ENCODE results near the gene STAG2. TPM values are rescaled to one million over a fixed set of nuclear protein-coding genes. Genes with fewer than 3 reads are reported as not detected.

Gene STAG2
- total RNA-seq, 1 experiment from 2014 or later: 45.5 TPM

GRCh38 chrX:123965712-123966111 lies 4.2 kb downstream of the STAG2 start:
- H3K36me3 ChIP-seq: no peaks in the 10 kb centered on the region; the same call in 1 of the 2 replicates
- no peak for DNase-seq
- no peaks in the 10 kb centered on the region for H3K9me3 ChIP-seq
- no peak overlapping the region for H3K4me3 ChIP-seq
- H3K27me3 ChIP-seq: no peaks in the 10 kb centered on the region

GRCh38 chrX:123967497-123967896 lies 6.0 kb downstream of the STAG2 start:
- no peak for DNase-seq
- H3K27me3 ChIP-seq: no peaks in the 10 kb centered on the region
- H3K4me3 ChIP-seq: no peak overlapping the region
- no peaks in the 10 kb centered on the region for H3K9me3 ChIP-seq
- no peaks in the 10 kb centered on the region; the same call in 1 of the 2 replicates for H3K36me3 ChIP-seq

- no peaks in the 10 kb centered on the region; the same call in 1 of the 2 replicates for H3K36me3 ChIP-seq
- no peak overlapping the region for H3K4me3 ChIP-seq
- no peaks in the 10 kb centered on the region for H3K9me3 ChIP-seq
- H3K27me3 ChIP-seq: no peaks in the 10 kb centered on the region
- DNase-seq: no peak
Measured at GRCh38 chrX:123968383-123969050, 7.0 kb downstream of the STAG2 start.

- no peak for DNase-seq
- Histone ChIP-seq H3K9me3 (no peaks in the 10 kb centered on the region), H3K27me3 (no peaks in the 10 kb centered on the region), H3K36me3 (no peaks in the 10 kb centered on the region), H3K4me3 (no peak overlapping the region)
Measured at GRCh38 chrX:123971982-123972381, 10.5 kb downstream of the STAG2 start.

GRCh38 chrX:123973921-123974320 lies 12.4 kb downstream of the STAG2 start:
- Histone ChIP-seq H3K9me3 (no peaks in the 10 kb centered on the region), H3K27me3 (no peaks in the 10 kb centered on the region), H3K36me3 (no peaks in the 10 kb centered on the region), H3K4me3 (no peak overlapping the region)
- no peak for DNase-seq

GRCh38 chrX:123975180-123975579 lies 13.7 kb downstream of the STAG2 start:
- H3K9me3 ChIP-seq: no peaks in the 10 kb centered on the region
- H3K36me3 ChIP-seq: no peaks in the 10 kb centered on the region
- no peak overlapping the region; the same call in 1 of the 2 replicates for H3K4me3 ChIP-seq
- H3K27me3 ChIP-seq: no peaks in the 10 kb centered on the region
- peak; percentile 49 for DNase-seq

- no peak for DNase-seq
- H3K36me3 ChIP-seq: no peaks in the 10 kb centered on the region
- no peaks in the 10 kb centered on the region for H3K27me3 ChIP-seq
- H3K4me3 ChIP-seq: no peak overlapping the region
- no peaks in the 10 kb centered on the region for H3K9me3 ChIP-seq
Measured at GRCh38 chrX:123976706-123977316, 15.3 kb downstream of the STAG2 start.

- H3K9me3 ChIP-seq: no peaks in the 10 kb centered on the region
- DNase-seq: no peak
- H3K27me3 ChIP-seq: no peaks in the 10 kb centered on the region
- H3K4me3 ChIP-seq: no peak overlapping the region
- no peaks in the 10 kb centered on the region for H3K36me3 ChIP-seq
Measured at GRCh38 chrX:123983240-123983639, 21.7 kb downstream of the STAG2 start.

- H3K9me3 ChIP-seq: no peaks in the 10 kb centered on the region
Measured at GRCh38 chrX:123986377-123986776, 24.9 kb downstream of the STAG2 start.

GRCh38 chrX:123988423-123989111 lies 27.1 kb downstream of the STAG2 start:
- no peaks in the 10 kb centered on the region for H3K27me3 ChIP-seq
- H3K4me3 ChIP-seq: no peak overlapping the region
- H3K36me3 ChIP-seq: peaks cover 2% of the 10 kb centered on the region
- DNase-seq: no peak
- H3K9me3 ChIP-seq: no peaks in the 10 kb centered on the region

More at GRCh38 chrX:123986377-123986776, 24.9 kb downstream of the STAG2 start:
- no peaks in the 10 kb centered on the region for H3K27me3 ChIP-seq
- H3K36me3 ChIP-seq: peaks cover 2% of the 10 kb centered on the region
- no peak for DNase-seq
- H3K4me3 ChIP-seq: no peak overlapping the region

- Histone ChIP-seq H3K9me3 (no peaks in the 10 kb centered on the region), H3K36me3 (peaks cover 2% of the 10 kb centered on the region), H3K4me3 (no peak overlapping the region), H3K27me3 (no peaks in the 10 kb centered on the region)
- DNase-seq: no peak
Measured at GRCh38 chrX:123989235-123989634, 27.7 kb downstream of the STAG2 start.

GRCh38 chrX:123990169-123990568 lies 28.7 kb downstream of the STAG2 start:
- H3K4me3 ChIP-seq: no peak overlapping the region
- no peak for DNase-seq
- peaks cover 2% of the 10 kb centered on the region for H3K36me3 ChIP-seq
- H3K27me3 ChIP-seq: no peaks in the 10 kb centered on the region
- no peaks in the 10 kb centered on the region for H3K9me3 ChIP-seq

- DNase-seq: no peak
Measured at GRCh38 chrX:123990602-123991001, 29.1 kb downstream of the STAG2 start.

GRCh38 chrX:123993326-123993725 lies 31.8 kb downstream of the STAG2 start:
- peaks cover 2% of the 10 kb centered on the region for H3K36me3 ChIP-seq
- H3K9me3 ChIP-seq: no peaks in the 10 kb centered on the region
- DNase-seq: no peak
- no peak overlapping the region for H3K4me3 ChIP-seq
- H3K27me3 ChIP-seq: no peaks in the 10 kb centered on the region

More at GRCh38 chrX:123990602-123991001, 29.1 kb downstream of the STAG2 start:
- Histone ChIP-seq H3K4me3 (no peak overlapping the region), H3K36me3 (peaks cover 2% of the 10 kb centered on the region), H3K9me3 (no peaks in the 10 kb centered on the region), H3K27me3 (no peaks in the 10 kb centered on the region)

- no peak for DNase-seq
- Histone ChIP-seq H3K36me3 (peaks cover 2% of the 10 kb centered on the region), H3K9me3 (no peaks in the 10 kb centered on the region), H3K4me3 (no peak overlapping the region), H3K27me3 (no peaks in the 10 kb centered on the region)
Measured at GRCh38 chrX:123993904-123994635, 32.6 kb downstream of the STAG2 start.

- no peaks in the 10 kb centered on the region for H3K27me3 ChIP-seq
- DNase-seq: no peak
- H3K36me3 ChIP-seq: peaks cover 2% of the 10 kb centered on the region
- H3K4me3 ChIP-seq: no peak overlapping the region
- no peaks in the 10 kb centered on the region for H3K9me3 ChIP-seq
Measured at GRCh38 chrX:123994730-123995129, 33.2 kb downstream of the STAG2 start.

- Histone ChIP-seq H3K4me3 (no peak overlapping the region), H3K36me3 (no peaks in the 10 kb centered on the region), H3K27me3 (no peaks in the 10 kb centered on the region), H3K9me3 (no peaks in the 10 kb centered on the region)
- DNase-seq: no peak
Measured at GRCh38 chrX:124001581-124001980, 40.1 kb downstream of the STAG2 start.

Measured in MG63 (cell line).